CMK (cell line): ENCODE measurements around the gene KCNV2.

ENCODE experiments used
- DNase-seq: peaks from one replicate; pipeline ENCODE4 v3.0.0-alpha.2; 2010; ENCODE audit warnings: low read depth

KCNV2 gene

GRCh38 chr9:2758898-2759510 lies 41.7 kb downstream of the KCNV2 start:
- no peak for DNase-seq

- no peak for DNase-seq
Observed at GRCh38 chr9:2761424-2761823, 44.1 kb downstream of the KCNV2 start.

- no peak for DNase-seq
Observed at GRCh38 chr9:2764353-2764752, 47.0 kb downstream of the KCNV2 start.

DNA sequence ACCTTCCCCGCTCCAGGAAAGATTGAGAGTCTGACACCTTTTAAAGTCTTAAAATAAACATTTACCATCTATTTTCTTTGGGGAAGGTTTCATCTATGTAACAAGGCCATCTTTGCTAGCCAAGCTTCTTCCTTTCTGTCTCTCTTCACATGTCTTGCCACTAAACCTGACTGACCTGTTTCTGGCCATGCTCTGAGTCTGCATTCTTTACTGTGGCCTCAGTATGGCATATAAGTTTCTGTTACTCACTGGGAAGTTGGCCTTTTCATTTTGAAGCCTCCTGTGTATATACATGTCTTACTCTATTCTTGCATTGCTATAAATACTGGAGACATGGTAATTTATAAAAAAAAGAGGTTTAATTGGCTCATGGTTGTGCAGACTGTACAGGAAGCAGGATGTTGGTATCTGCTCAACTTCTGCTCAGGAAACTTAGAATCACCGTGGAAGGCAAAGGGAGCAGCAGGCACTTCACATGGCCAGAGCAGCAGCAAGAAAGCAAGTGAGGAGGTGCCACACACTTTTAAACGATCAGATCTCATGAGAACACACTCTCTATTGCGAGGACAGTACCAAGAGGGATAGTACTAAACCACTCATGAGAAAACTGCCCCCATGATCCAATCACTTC lies 48.1 kb downstream of the KCNV2 start:
- no peak for DNase-seq

GRCh38 chr9:2767800-2768677 lies 50.7 kb downstream of the KCNV2 start:
- DNase-seq, result no peak

DNA sequence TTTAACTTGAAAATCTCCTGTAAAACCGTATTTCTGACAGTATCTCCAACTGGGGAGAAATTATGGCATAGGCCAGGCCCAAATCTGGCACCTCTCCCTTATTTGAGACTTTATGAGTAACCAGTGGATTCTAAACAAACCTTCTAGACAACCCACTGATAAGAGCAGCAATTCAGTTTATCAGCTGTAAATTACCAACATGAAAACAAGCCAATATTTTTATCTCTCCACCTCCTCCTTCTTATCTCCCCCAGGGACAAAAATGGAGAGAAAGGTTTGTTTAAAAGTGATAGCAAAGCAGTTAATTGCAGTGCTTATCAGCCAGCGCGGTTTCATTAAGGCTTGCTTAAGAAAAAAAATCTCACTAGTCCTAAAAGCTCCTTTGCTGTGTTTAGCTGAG lies 53.8 kb downstream of the KCNV2 start:
- DNase-seq, result no peak

DNA sequence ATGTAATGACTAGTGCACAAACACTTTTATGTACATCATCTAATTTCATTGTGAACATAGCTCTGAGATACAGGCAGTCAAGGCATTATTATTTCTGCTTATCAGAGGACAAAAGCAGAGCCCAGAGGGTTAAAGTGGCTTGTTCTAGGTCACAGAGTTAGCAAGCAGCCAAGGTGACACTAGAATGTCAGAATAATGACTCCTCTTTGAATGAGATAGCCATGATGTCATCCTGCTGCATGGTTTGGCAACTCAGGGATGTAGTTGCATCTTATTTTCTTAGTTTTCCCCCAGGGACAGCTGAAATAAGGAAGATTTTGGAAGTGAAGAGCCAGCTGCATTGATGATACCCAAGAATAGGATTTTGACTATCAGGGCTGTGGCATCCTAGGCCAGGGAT lies 54.4 kb downstream of the KCNV2 start:
- no peak for DNase-seq

- no peak for DNase-seq
Observed at GRCh38 chr9:2777454-2777853, 60.1 kb downstream of the KCNV2 start.

DNA sequence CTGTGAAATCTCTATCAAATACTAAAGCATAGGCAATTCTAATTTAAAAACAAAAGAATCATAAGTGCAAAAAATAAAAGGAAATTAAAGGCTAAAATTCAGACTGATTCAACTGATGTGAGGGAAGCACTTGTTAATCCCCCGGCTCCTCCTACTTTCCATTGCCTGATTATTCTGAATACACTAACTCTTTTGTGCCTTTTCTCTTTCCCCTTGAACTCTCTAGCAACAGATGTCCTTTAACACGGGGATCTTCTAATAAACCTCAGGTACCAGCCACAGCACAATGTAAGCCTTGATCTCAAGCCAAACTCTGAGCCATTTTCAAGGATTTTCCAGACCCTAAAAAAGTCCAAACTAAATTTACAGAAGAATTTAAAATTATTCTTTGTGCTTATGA lies 61.5 kb downstream of the KCNV2 start:
- DNase-seq, result no peak
